Fibroblast of skin of right quadriceps (primary cell): ENCODE results near the gene POLG.

ENCODE experiments used
- DNase-seq: peaks from one replicate; pipeline ENCODE4 v3.0.0-alpha.2; 2013

The POLG gene

DNA sequence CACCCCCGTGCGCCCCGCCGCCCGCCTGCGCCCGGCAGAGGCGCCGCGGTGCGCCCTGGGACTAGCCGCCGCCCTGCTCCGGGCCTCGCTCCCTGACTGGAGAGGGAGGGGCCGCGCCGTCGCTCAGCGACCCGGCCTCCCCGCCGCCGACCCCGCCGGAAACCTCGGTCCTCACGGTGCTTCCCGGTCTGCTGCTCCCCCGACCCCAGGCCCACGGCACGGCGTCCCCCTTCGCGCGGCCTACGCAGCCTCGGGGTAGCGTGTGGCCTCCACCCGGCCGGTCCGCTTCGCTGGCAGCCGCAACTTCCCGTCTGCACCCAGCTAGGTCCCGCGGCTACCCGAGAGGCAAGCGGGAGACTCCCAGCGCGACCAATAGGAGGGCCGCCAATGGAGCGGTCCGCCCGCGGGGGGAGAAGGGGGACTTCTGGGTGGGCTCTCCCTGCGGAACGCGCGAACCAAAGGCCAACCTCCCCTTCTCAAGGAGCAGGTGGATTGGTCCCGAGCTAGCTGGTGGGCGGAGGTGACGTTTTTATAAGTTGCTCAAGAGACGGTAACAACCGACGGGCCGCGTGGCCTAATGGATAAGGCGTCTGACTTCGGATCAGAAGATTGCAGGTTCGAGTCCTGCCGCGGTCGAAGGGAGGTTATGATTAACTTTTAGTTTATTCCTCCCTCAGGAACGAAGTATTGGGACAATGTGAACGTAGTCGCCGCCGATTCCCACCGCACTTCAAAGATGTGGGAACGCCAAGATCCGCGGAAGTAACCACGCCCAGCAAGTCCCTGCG is at the start of gene POLG:
TSS of gene POLG (minus strand) at position 315 of the 788 bp plus-strand sequence. CDS start 1,070 bp downstream, outside the sequence.
- DNase-seq: peak; percentile 100

DNA sequence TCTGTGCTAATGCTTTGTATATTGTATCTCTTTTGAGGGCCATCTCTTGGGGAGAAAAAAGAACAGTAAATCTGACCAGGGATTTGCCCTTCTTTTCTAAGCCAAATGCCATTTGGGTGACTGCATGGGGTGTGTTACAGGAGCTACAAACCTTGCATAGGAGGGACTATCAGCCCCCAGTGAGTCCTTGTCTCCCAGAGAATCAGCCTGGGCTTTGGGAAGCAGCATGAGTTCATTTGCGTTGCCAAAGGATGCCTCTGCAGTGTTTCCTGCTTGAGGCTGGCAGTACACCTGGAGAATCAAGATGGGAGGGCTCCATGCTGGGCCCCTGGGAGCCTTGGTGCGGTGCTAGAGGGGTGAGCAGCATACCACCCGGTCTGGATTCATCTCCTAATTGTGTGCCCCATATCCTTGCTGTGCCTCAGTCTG is 49.6 kb upstream of the POLG start:
- DNase-seq: no peak

DNA sequence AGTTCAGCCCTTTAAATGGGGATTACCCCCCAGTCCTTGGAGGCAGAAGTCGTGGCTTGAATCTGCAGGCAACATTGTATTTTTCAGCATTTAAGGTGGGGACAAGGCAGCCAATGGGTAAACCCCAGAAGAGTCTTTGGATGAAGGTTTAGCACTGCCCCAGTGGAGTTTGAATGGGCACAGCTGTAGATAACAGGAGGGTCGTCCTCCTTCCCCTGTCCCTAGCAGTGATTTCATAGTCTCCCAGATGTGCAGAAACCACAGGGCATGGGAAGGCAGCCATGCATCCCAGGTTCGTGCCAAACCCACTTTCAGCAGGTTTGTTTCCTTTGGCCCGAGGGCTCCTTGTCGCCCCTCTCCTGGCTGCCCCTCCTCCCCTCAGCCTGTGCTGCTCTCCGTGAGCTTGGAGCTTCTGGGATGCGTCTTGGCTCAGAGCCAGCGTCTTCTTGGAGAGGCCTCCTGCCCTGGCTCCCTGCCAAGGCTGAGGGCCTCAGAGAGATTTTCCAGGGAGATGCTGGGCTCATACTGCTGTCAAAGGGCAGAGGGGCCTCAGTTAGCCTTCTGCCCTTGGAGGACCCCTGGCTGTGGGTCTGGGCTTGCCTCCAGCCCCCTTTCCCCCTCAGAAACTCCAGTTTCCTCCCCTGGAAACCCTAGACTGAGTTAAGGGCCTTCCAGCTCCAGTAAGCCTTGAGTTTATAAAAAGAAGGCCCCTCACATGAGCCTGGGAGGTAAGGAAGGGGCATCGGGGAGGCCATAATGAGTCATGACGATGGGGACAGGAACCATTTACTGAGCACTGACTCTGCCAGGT is 48.9 kb upstream of the POLG start:
- peak; percentile 37 for DNase-seq

DNA sequence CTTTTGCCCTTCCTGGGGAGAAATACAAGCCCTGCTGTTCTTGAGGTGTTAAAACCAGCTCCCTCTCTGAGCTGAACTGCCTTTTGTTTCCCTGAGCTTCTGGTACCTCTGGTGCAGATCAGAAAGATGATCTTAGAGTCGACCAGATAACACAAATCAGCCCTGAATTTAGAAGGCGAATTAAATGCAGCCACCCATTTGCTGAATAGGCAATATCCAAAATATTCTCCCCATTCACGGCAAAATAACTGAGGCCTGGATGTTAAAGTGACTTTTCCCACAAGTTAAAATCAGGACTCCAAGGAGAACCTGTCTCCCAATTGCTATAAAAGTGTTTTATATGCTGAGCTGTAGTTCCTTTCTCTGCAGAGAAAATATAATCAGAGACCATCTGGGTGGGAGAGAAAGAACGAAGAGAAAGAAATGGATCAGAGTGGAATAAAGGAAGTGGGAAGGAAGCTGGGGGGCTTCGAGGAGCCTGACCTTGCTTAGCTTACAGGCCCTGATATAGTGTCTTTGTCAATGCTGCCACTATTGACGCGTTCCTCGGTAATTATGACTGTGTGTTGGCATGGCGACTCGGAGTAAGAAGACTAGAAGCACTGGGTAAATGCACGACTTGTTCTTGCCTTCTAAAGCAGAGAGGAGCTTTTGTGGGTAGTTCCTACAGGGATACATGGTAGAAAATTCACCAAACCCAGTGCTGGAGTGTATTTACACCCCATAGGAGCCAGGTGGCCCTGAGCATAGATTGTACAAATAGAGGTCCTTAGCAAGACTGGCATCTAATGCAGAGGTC is 47.5 kb upstream of the POLG start:
- DNase-seq: no peak

DNA sequence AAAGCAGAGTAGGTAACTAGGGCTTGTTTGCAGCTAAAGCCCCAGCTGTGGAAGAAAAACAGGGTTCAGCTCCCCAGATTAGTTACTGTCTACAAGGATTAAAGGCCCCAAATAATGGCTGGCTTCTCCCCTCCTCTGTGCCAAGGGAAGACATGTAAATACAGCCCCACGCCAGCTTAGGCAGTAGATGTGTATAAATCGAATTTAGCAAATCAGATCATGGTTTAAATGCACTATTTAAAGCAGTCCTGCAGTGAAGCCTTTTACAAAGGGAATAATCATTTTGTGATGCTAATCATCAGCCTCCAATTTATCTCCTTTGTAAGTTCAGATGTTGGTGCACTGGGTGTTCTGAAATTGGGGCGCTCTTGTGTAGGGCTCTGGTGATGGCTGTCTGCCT is 46.7 kb upstream of the POLG start:
- DNase-seq: no peak

DNA sequence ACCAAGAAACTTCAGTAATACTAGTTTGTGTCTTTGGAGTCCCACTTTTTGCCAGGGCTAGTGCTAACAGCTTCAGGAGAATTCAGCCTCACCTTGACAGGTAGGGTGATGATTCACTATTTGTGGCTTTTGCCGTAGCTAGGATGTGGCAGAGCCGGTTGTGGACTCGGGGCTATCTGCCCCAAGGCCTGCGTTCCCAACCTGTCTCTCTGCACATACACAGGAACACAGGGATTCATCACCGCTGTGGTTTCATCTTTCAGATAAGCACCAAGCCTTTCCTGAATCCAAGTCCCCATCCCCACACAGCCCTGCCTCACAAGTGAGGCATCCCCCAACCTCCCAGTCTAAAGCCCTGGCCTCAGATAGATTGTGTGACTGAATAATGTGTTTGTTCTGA is 45.2 kb upstream of the POLG start:
- DNase-seq: no peak

DNA sequence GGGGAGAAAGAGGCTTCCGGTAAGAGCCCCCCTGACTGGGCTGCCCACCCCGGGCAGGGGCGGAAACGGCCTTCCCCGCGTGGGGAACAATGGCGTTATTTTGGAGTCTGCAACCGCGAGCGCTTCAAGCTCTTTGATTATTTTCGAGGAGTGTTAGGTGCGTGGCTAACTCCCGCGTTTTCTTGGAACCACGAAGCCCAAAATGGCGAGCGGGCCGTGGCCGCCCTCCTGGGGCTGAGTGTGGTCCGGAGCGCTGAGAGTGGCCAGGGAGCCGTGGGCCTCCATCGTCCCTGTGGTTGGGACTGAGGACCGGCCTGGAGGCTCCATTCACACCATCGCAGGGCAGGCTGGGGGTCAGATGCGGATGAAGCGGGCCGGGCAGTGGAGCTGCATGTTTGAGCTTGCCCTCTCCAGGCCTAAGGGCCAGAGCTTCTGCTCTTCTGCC is 44.6 kb upstream of the POLG start:
- DNase-seq: no peak

DNA sequence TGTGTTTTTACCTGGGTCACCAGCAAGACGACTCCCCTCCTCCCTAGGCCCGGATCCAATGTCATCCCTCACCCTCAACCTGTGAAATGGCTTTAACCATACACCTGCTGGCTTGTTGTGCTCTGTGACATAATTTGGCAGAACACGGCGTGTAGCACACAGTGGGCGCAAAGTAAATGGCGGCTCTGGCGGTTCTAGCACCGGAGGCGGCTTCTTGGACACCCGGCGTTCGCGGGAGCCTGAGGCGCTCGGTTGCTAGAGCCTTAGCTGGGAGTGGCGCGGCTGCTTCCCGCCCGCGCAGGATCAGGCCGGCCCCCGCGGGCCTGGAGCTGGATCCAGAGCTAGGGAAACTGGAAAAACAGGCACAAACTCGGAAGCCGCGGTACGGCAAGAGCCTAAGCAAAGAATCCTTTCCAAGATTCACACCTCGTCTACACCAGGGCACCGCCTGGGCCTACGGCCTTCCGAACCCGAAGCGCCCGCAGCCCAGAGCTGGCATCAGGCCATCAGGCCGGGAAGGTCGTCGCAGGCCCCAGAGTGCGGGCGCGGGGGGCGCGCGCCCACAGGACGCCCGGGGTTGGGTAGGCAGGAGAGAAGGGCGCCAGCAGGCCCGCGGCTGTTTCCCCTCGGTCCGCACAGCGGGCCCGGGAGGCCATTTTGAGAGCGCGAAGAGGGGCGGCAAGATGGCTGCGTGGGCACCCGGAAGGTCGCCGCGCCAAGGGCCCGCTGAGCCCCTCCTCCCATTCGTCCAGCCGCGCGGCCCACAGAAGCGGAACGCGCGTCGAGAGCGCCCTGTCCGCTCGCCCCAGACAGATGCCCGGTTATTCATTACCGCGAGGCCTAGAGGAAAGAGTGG is 43.9 kb upstream of the POLG start:
- no peak for DNase-seq

DNA sequence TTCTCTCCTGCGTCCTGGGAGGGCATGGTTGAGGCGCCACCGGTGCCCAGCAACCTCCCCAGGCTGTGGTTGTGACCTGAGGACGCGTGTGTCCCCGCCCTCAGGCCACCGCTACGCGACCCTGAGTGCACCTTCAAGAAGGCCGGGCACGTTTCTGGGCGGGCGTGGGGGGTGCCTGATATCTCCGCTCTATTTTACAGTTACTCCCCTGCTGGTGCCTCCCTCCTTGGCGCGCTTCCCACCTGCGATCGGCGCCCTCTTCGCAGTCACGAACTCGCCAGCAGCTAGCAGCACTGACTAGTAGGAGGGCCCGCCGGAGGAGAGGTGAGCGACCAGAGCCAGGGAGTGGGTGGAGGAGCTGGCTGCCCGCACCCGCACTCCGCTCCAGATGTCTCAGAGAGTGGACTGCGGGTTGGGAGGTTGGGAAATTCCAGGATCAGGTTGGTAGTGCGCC is 43.2 kb upstream of the POLG start:
- DNase-seq: no peak

DNA sequence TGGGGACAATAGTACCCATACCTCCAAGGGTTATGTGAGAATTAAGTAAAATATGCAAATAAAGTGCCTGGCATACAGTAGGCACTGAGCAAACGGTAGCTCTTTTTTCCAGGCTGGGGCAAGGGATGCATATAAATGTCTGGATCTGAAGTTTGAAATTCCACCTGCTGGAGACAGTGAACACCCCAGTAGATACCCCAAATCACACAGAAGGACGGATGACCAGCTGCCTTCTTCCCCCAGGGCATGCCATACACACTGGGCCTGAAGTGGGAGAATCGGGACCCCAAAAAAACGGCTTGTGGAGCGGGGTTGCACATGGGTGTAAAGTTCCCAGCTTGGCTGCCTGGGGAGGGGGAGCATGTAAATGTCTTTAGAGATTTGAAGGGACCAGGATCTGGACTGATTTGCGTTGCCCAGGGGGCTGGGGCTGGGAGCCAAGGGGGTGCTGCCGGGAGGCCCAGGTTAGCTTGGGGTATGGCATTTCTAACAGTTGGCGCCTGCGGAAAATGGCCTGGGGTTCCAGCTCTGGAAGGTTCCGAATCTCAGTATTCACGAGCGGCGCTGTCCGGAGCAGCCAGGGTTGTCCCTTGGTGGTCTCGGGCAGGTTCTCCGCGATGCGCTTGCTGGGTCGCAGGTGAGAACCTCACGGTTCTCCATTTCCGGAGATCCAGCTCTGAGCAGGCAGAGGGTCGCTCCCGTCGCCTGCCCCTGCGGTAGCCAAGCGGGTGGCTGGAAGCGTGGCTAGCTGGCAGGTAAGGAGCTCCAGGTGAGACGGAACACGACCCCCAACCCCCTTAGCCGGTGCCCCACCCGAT is 42.6 kb upstream of the POLG start:
- DNase-seq: no peak

DNA sequence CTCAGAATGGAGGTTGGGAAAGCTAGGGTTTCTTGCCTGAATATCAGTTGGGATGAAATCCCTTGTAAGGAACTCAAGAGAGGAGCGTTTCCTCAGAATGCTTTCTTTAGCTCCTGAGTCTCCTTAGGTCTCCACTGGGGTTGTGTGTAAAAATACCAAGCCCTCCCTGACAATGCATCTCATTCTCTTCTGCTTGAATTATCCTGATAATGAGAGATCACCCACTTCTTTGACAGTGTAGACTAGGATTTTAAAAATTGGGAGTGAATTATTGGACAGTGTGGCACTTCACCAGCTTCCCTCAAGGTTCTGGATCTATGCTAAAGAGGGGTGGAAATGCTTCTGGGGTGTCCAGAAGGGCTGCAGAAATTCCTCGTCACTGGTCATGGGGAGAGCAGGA is 41.8 kb upstream of the POLG start:
- DNase-seq: no peak

DNA sequence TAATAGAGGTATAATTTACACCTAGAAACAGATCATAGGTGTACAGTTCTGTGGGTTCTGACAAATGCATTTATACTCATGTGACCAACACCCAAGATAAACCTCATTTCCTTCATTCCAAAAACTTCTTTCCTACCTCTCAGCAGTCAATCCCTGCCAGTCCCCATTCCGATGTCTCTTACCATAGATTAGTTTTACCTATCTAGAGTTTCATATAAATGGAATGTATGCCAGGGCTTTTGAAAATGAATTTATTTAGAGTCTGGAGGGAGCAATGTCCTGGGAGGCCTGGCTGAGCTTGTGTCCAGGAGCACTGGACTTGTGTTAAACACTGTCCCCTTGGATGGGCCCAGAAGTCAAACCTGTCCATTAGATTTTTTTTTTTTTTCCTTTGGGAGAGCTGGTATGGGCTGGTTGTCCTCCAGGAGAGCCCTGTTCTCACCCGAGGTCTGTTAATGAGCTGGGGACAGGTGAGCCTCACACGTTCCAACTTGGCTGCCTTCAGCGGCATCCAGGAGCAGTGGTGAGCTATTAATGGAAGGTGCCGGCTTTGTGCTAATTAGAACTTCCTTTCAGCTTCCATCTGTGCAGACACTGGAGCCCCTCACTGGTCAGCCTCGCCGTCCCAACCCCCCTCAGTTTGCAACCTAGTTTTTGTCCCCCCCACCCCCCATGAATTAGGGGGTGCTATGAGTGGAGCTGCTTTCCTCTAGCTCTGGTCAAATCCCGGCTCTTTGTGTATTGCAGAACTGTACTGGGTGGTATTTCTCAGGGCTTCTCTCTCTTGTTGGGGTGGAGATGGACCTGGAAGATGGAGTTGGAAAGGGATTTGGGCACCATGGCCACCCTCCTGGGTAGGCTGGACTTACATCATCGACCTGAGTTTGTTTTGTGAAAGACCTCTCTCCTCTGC is 40.7 kb upstream of the POLG start:
- no peak for DNase-seq

DNA sequence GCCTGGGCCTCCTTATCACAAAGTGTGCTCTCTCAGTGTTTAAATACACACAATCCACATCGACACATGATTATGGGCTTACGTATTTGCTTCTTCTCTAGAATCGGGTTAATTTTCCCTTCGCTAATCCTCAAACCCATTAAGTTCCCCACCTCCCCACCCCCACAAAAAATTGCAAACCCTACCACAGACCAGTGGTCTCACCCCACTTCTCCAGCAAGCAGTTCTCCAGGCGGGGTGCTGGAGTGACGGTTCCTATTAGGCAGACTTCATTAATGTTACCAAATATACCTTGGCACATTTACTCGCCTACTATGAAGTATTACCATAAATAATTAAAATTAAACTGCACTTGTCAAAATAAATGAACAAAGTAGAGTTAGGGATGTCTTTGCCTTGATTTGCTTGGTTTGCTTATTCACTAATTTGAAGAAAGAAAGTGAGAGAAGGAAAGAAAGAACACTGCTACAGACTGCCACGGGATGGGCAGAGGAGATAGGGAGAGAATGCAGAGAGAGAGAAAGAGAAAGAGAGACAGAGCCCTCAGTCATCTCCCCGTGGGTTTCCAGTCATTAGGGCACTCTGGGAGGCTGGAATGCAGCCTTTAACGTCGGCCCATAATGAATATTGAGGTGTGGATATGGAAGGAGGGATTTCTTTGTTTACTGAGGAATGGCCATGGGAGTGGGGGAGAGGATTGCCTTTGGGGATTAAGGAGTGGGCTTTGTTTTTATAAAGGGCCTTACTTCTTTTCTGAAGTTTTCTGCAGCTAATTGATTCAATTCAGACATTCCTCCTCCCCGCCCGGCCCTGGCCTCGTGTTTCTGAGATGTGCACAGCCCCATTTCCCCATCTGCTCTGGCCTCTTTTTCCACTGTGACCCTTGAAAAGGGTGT is 39.7 kb upstream of the POLG start:
- DNase-seq: no peak

DNA sequence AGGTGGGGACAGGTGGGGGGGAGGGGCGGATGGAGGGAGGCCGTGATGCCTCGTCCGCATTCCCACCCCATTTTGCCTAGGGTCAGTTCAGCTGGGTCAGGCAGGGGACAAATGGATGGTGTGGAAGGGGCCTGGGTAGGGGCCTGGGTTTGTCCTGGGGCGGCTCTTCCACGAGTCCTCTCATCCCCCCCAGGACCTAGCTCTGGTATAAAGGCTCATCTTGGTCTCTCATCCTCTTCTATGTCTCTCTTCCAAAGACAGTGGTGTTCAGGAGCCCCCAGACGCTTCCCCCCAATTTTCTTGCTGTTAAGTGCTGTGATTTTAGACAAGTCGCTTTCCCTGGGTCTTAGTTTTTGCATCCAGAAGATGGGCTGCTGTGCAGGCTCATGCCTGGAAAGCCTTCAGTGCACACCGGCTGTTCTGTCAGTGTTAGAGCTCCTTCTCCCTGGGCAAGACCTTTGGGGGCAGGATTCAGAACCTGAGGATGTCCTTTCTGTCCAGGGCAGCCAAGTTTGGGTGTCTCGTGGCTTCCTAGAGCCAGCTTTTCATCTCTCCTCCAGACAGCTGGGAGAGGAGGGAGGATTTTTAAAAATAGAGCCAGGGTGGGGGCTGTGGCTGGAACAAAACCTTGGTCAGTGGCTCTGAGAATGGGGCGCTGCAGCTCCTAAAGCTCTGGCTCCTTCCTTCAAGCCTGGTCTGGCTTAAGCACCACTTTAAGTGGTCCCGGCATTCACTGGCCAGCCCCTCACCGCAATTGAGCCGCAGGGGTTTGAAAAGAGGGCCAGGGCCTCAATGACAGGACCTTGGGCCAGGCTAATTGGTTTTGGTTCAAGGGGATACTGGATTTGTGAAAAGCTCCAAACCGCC is 37.7 kb upstream of the POLG start:
- DNase-seq: no peak

DNA sequence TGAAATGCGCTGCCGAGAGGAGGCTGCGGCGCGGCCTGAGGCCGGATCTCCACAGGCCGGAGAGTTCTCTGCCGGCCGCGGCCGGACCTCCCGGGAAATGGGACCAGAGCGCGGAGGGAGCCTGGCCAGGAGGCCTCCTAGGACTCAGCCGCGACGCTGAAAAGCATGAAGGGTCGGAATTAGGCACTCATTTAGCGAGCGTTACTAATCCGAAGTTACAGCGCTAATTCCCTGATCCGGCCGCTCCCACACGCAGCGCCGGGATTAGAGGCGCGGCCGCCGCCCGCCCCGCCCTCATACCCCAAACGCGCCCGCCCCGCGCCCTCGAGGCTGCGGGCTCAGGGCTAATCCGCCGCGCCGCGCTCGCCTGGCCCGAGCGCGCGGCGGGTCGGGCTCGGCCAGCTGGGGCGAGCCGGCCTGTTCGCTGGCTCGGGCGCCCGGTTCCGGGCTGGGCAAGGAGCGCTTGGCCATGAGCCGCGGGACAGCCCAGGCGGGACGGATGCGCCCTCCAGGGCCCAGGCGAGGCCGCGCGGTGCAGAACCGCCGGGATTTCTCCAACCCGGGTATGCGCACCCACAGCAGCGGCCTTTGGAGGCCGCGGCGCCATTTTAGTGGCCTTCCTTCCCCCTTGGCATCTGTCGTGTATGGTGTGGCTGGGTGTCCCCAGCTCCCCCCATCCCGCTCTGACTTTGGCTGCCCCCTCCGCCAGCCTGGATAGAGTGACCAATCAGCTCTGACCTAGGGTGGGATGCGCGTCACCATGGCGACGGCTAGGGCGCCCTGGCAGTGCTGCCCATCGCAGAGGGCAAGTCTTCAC is 36.8 kb upstream of the POLG start:
- DNase-seq: no peak

DNA sequence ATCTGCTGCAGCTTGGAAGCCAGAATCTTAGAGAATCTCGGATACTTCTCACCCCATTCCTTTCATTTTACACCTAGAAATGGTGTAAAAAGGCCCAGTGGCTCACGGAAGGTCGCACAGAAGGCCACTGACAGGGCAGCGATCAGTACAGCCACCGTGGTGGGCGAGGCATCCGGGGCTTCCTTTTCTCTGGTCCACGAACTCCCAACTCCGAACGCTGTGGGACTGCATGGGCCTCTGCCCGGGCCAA is 36.3 kb upstream of the POLG start:
- no peak for DNase-seq
